ENCODE data around the gene BSG.
"Not testable (repeated sequence)": the region's sequence is repeated elsewhere in the genome, so short reads cannot be mapped to it uniquely, and the experiment has no call there.

Gene BSG

GRCh38 chr19:605061-605971 is 32.9 kb downstream of the BSG start:
- not testable (repeated sequence) for H4K20me1 ChIP-seq (ENCODE audit: insufficient read depth, low read length); H3K79me2 ChIP-seq (ENCODE audit: low read length); H3K9me3 ChIP-seq (ENCODE audit: insufficient read depth, low read length); H3K27me3 ChIP-seq (ENCODE audit: low read depth, low read length)
- Histone ChIP-seq H3K4me2 (ENCODE audit: low read length) (peak overlapping the region; percentile 89), H3K27ac (ENCODE audit: low read length) (peak overlapping the region; percentile 65), H2AFZ (ENCODE audit: low read depth, low read length) (peak overlapping the region; percentile 88), H3K36me3 (replicated peaks; ENCODE audit: low read depth, low read length) (peaks cover 12% of the 10 kb centered on the region), H3K4me3 (ENCODE audit: low read length) (peak overlapping the region; percentile 94), H3K4me1 (ENCODE audit: low read length) (peaks cover 12% of the 10 kb centered on the region; the same call in 1 of the 2 replicates), H3K9ac (ENCODE audit: low read length) (peak overlapping the region; percentile 82)
- peak; percentile 95 for TF ChIP-seq CTCF (IDR thresholded peaks at IDR 0.05; ENCODE audit: low read depth, low read length)

- no peak overlapping the region for H3K9ac ChIP-seq (ENCODE audit: low read length)
- TF ChIP-seq CTCF (IDR thresholded peaks at IDR 0.05; ENCODE audit: low read depth, low read length) (no peak), EZH2phosphoT487 (IDR thresholded peaks at IDR 0.05; ENCODE audit: low read depth) (no peak)
- H3K36me3 ChIP-seq (replicated peaks; ENCODE audit: low read depth, low read length): peaks cover 6% of the 10 kb centered on the region
- H3K27ac ChIP-seq (ENCODE audit: low read length): no peak overlapping the region
- H3K4me2 ChIP-seq (ENCODE audit: low read length): no peak overlapping the region
- H3K79me2 ChIP-seq (ENCODE audit: low read length): no peaks in the 10 kb centered on the region
- no peaks in the 10 kb centered on the region for H3K27me3 ChIP-seq (ENCODE audit: low read depth, low read length)
- H4K20me1 ChIP-seq (ENCODE audit: insufficient read depth, low read length): no peaks in the 10 kb centered on the region
- no peaks in the 10 kb centered on the region for H3K9me3 ChIP-seq (ENCODE audit: insufficient read depth, low read length)
- peaks cover 12% of the 10 kb centered on the region; the same call in 1 of the 2 replicates for H3K4me1 ChIP-seq (ENCODE audit: low read length)
- H2AFZ ChIP-seq (ENCODE audit: low read depth, low read length): no peak overlapping the region
- H3K4me3 ChIP-seq (ENCODE audit: low read length): no peak overlapping the region
These were observed 35.1 kb downstream of the BSG start for GRCh38 chr19:607301-608154.

GRCh38 chr19:608155-609003 is 36.0 kb downstream of the BSG start:
- peaks cover 12% of the 10 kb centered on the region; the same call in 1 of the 2 replicates for H3K4me1 ChIP-seq (ENCODE audit: low read length)
- no peak overlapping the region for H3K4me3 ChIP-seq (ENCODE audit: low read length)
- H3K9ac ChIP-seq (ENCODE audit: low read length): no peak overlapping the region; the same call in 1 of the 2 replicates
- TF ChIP-seq CTCF (IDR thresholded peaks at IDR 0.05; ENCODE audit: low read depth, low read length): no peak
- no peak for TF ChIP-seq EZH2phosphoT487 (IDR thresholded peaks at IDR 0.05; ENCODE audit: low read depth)
- no peaks in the 10 kb centered on the region for H3K27me3 ChIP-seq (ENCODE audit: low read depth, low read length)
- no peak overlapping the region for H3K27ac ChIP-seq (ENCODE audit: low read length)
- H3K9me3 ChIP-seq (ENCODE audit: insufficient read depth, low read length): no peaks in the 10 kb centered on the region
- H3K36me3 ChIP-seq (replicated peaks; ENCODE audit: low read depth, low read length): peaks cover 7% of the 10 kb centered on the region
- 0 out of 2 replicates have a peak overlapping the region, but pooled peaks have one; percentile 21 for H3K4me2 ChIP-seq (ENCODE audit: low read length)
- H3K79me2 ChIP-seq (ENCODE audit: low read length): no peaks in the 10 kb centered on the region
- H4K20me1 ChIP-seq (ENCODE audit: insufficient read depth, low read length): no peaks in the 10 kb centered on the region
- H2AFZ ChIP-seq (ENCODE audit: low read depth, low read length): no peak overlapping the region

Measured in OCI-LY3 (cell line).